ENCODE results near the gene SLC28A1. TPM values are rescaled to one million over a fixed set of nuclear protein-coding genes. Genes with fewer than 3 reads are reported as not detected.
"Not testable (repeated sequence)": the region's sequence is repeated elsewhere in the genome, so short reads cannot be mapped to it uniquely, and the experiment has no call there.

The SLC28A1 gene
- total RNA-seq, 1 donor from 2014 or later = 0.50 TPM

- peak; percentile 58 for DNase-seq
- no peak for ATAC-seq
- intact Hi-C loops (cut with micrococcal nuclease) = no loop called here
These were observed 95.2 kb downstream of the SLC28A1 start for GRCh38 chr15:84979651-84980050.

- intact Hi-C loops (cut with micrococcal nuclease) = no loop called here
- ATAC-seq (peak; percentile 79), DNase-seq (peak; percentile 90)
These were observed 96.0 kb downstream of the SLC28A1 start for GRCh38 chr15:84980196-84981053.

DNA sequence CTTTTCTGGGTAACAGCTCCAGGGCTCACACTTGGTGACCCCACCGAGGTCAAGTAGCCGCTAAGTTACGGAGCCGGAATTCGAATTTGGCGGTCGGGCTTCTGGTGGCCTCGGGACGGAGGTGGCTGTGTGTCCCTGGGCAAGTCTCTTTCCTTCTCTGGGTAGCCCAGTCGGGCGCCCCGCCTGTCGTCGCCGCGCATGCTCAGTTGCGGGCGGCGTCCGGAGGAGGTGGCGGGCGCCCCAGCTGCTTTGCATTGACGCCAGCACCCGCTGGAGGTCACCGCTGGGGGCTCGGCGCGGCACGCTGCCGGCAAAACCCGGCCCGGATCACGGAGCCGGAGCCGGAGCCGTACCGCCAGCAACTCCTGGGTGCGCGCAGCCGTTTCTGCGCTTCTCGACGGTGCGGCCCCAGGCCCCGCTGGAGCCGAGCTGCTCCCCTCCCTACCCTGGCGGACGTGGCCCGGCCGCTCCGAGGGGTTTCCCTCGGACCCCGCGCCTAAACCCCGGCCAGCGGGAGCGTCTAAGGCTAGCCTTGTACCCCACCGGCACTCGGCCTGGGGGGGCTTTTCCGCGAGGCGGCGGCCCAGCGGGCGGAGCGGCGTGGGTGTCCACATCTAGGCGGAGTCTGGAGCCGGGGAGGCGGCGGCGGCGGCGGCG is 96.7 kb downstream of the SLC28A1 start:
- peak; percentile 93 for ATAC-seq
- DNase-seq = peak; percentile 97
- intact Hi-C loops (cut with micrococcal nuclease) = no loop called here

GRCh38 chr15:84981711-84982300 is 97.3 kb downstream of the SLC28A1 start, which contains the start of gene PDE8A:
Gene PDE8A (plus strand): TSS chr15:84981856. CDS start chr15:84982163, 307 bp downstream.
- ATAC-seq = no peak
- intact Hi-C loops (cut with micrococcal nuclease) = no loop called here
- peak; percentile 75 for DNase-seq

GRCh38 chr15:84982301-84982920 is 97.9 kb downstream of the SLC28A1 start:
- intact Hi-C loops (cut with micrococcal nuclease) = no loop called here
- ATAC-seq = no peak
- DNase-seq = peak; percentile 57

DNA sequence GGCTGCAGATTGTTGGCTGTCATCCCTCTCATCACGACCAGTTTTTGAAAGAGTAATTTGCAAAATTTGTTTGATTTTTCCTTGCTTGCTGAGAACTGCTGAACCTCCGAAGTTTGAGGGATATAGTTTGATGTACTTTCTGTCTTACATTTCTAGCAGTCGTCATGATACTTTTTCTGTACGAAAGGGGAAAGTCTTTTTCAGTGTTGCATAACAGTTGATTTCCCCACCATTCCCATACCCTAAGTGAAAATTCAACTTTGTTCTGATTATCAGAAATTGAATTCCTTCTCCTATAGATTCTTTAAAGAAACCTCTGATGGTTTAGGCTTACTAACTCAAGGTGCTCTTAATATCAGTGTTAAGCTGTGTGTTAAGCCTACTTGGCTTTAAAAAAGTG is 98.8 kb downstream of the SLC28A1 start:
- no peak for DNase-seq
- intact Hi-C loops (cut with micrococcal nuclease) = no loop called here
- no peak for ATAC-seq

DNA sequence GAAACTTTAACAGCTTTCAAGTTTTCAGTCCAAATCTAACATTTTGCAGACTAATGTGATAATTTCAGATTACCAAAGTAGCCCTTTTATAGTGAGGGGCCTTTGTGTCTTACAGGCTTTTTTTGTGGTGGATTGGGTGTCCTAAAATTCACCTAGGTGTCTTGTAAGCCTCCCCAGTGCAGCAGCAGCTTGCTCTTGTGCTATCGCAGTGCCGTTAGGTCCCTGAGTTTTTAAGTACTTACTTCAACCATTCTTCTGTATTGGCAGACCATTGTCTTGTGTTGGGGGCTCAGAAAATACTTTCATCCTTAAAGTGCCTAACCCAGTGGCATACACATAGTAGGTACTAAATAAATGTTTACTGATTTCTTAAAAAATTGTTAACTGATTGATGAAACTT is 99.2 kb downstream of the SLC28A1 start:
- intact Hi-C loops (cut with micrococcal nuclease) = no loop called here
- no peak for DNase-seq
- ATAC-seq = no peak

GRCh38 chr15:84985158-84985557 is 100.7 kb downstream of the SLC28A1 start:
- DNase-seq (no peak), ATAC-seq (no peak)
- intact Hi-C loops (cut with micrococcal nuclease) = no loop called here

- intact Hi-C loops (cut with micrococcal nuclease); ATAC-seq; DNase-seq: not testable (repeated sequence)
These were observed 102.9 kb downstream of the SLC28A1 start for GRCh38 chr15:84987351-84987750.

DNA sequence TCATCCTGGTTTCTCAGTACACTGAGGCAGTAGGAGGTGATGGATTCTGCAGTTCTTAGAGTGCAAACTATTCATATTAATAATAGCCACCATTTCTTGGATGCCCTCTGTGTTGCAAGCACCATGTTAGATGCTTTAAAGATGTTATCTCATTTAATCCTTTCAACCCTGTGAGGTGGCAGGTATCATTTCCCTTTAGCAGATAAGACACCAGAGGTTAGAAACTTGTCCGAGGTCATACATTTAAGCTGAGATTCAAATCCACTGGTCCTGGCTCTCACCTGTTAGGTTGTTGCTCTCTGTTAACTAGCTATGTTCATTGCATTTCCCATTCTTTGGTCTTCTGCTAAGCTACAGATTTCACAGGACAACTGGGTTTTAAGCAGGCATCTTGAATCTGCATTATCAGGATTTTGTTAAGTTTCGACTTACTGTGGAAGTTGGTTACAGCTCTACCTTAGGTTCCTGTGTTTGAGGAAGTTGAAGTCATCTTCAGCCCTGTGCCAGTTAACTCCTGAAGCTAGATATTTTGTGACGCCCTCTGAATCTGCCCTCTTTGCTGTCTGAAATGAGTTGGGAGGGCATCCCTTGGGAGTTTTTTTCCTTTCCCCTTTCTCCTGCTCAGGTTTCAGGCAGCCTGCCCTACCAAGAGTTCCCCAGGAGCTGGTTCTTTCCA is 103.6 kb downstream of the SLC28A1 start:
- ATAC-seq = no peak
- intact Hi-C loops (cut with micrococcal nuclease) = no loop called here
- no peak for DNase-seq

GRCh38 chr15:84988909-84989644 is 104.6 kb downstream of the SLC28A1 start:
- intact Hi-C loops (cut with micrococcal nuclease) = no loop called here
- DNase-seq (no peak), ATAC-seq (no peak)

GRCh38 chr15:84990507-84990906 is 106.0 kb downstream of the SLC28A1 start:
- ATAC-seq (no peak), DNase-seq (no peak)
- intact Hi-C loops (cut with micrococcal nuclease) = no loop called here

DNA sequence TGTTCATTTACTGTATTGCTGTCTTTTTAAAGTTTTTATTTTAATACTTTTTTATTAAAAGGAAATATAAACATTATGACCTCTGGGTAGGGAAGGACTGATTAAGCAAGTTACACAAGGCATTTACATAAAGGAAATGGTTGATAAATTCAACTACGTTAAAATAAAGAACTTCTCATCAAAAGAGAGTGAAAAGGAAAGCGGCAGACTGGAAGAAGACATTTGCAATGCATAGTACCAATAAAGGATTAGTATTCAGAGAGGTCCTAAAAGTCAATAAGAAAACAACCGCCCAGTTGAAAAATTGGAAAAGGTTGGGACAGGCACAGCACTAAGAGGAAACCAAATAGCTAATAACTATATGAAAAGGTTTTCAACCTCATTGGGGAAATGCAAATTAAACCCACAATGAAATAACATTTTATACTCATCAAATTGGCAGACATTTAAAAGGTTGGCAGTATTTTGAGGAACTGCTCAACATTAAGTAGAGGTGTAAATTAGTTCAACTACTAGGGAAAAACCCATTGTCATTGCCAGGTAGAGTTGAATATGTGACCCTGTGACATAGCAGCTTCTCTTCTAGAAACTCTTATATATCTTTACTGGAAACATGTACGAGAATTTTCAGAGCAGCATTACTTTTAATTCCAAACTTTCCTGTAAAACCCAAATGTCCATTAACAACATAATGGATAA is 106.7 kb downstream of the SLC28A1 start:
- DNase-seq = no peak
- intact Hi-C loops (cut with micrococcal nuclease) = no loop called here
- ATAC-seq = no peak

GRCh38 chr15:84992157-84992944 is 107.9 kb downstream of the SLC28A1 start:
- DNase-seq = no peak

More at GRCh38 chr15:84992157-84992944, 107.9 kb downstream of the SLC28A1 start:
- peak; percentile 85 for ATAC-seq
- intact Hi-C loops (cut with micrococcal nuclease) = no loop called here
